GM12873 (cell line): Measurements from ENCODE around the gene MFSD12.

Experiments used
- TF ChIP-seq, protein P1 (sequence below): IDR thresholded peaks from 2 replicates; pipeline ENCODE4 v1.5.1; 2012; ENCODE audit warnings: low read depth, mild to moderate bottlenecking, moderate library complexity, low read length, control low read depth; ENCODE audit not compliant: insufficient read depth; ENCODE audit errors: missing control alignments

MFSD12 gene

DNA sequence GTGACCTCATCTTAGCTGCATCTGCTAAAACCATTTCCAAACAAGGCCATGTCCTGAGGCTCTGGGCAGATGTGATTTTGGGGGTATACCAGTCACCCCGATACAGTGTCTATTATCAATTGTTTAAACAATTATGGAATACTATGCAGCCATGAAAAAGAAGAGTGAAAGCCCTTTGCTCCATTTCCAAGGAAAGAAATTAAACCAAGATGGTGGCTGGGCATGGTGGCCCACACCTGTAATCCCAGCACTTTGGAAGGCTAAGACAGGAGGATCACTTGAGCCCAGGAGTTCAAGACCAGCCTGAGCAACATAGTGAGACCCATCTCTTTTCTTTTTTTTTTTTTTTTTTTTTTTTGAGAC, 17.6 kb downstream of the MFSD12 start:
- TF ChIP-seq, protein P1, sequence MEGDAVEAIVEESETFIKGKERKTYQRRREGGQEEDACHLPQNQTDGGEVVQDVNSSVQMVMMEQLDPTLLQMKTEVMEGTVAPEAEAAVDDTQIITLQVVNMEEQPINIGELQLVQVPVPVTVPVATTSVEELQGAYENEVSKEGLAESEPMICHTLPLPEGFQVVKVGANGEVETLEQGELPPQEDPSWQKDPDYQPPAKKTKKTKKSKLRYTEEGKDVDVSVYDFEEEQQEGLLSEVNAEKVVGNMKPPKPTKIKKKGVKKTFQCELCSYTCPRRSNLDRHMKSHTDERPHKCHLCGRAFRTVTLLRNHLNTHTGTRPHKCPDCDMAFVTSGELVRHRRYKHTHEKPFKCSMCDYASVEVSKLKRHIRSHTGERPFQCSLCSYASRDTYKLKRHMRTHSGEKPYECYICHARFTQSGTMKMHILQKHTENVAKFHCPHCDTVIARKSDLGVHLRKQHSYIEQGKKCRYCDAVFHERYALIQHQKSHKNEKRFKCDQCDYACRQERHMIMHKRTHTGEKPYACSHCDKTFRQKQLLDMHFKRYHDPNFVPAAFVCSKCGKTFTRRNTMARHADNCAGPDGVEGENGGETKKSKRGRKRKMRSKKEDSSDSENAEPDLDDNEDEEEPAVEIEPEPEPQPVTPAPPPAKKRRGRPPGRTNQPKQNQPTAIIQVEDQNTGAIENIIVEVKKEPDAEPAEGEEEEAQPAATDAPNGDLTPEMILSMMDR = no peak

DNA sequence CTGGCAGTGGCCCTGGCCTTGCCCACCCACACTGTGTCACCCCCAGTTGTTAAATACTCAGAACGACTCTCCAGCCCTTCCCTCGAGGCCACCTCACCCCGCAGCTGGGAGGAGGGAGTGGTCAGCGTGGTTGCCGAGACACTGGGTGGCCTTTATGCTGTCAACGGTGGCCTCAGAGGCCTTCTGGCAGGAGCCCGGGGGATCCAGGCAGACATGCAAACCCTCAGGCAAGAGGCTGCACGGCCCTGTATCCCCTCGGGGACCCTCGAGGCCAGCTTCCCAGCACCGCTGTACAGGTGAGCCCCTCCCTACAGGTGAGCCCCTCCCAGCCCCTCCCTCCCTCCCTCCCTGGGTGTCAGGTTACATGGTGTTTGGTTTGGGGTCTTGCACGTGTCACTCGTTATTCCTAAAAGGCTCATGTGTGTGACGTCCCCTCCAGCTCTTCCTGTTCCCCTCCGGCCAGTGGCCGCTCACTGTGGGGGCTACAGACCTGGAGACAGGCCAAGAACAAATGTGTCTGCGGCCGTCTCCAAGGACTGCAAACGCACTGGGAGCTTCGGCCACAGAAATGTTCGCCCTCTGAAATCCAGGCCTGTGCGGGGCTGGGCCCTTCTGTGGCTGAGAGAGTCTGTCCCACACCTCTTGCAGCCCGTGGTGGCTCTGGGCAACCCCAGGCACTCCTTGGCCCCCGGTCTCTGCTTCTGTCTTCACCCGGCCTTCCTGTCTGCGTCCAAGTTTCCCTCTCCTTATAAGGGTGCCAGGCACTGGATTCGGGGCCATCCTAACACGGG, 18.2 kb downstream of the MFSD12 start, which contains the start of gene TEKTIP1:
TEKTIP1 (plus strand) TSS at position 210 of the 791 bp plus-strand sequence; CDS start at position 214, 4 bp downstream.
- TF ChIP-seq, protein P1 = no peak

GRCh38 chr19:3538258-3538929, 19.0 kb downstream of the MFSD12 start:
- TF ChIP-seq, protein P1 = no peak

- TF ChIP-seq, protein P1 = no peak
Measured at GRCh38 chr19:3537438-3538240, 19.7 kb downstream of the MFSD12 start.

- TF ChIP-seq, protein P1 = no peak
Measured at GRCh38 chr19:3537101-3537437, 20.3 kb downstream of the MFSD12 start.

DNA sequence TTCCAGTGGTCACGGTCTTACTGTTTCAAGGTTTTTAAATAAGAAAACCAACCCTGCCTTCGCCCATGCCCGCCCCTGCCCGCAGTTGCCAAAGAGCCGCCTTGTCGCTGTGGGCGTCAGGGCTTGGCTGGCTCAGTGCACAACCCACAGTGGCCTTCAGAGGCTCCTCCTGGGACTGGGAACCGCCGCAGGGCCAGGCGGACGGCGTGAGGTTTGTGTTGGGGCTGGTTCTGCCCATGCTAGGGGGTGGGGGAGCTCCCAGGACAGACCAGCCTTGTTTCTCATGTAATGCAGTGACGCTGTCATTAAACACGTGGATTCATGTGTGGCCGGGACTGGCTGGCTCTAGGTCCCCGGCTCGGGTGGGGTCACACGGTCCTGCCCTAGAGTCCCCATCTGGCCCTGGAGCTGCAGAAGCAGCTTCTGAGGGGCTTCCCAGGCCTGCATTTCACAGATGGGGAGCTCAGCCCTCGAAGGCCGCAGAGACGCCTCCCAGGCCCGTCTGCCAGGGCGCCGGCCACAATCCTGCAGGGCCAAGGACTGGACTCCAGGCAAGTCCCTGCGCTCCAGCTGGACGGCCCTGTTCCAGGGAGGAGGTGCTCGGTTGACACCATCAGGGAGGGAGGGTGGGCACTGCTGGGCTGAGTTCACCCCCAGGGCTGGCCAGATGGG, 20.8 kb downstream of the MFSD12 start:
- TF ChIP-seq, protein P1 = no peak

- TF ChIP-seq, protein P1 = no peak
Measured at GRCh38 chr19:3535981-3536380, 21.4 kb downstream of the MFSD12 start.
